Epidermal melanocyte (primary cell): ENCODE results near the gene KRT12.
A peak's percentile ranks its signal among the peaks of the same experiment; 100 is the strongest.

ENCODE experiments used
- DNase-seq: peaks from one replicate; pipeline ENCODE4 v3.0.0; 2011; ENCODE audit warnings: low spot score; ENCODE audit not compliant: insufficient read length

KRT12 gene

DNA sequence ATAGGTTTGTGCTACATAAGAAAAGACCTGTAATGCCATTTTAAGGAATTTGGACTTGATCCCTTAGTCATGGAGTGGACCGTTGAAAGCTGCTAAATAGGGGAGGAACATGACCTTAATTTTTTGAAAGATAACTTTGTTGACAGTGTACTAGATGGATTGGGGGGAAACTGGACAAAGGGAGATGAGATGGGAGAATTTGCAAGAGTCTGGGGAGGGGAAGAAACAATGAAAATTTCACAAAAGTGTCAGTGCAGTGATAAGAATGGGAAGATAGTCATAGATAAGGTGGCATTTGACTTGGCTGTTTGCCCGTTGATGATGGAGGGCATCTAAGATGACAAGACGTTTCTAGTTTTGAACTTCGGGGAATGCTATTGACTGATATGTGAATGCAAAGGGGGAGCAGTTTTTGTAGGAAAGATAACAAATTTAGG lies 22.3 kb downstream of the KRT12 start:
- no peak for DNase-seq

DNA sequence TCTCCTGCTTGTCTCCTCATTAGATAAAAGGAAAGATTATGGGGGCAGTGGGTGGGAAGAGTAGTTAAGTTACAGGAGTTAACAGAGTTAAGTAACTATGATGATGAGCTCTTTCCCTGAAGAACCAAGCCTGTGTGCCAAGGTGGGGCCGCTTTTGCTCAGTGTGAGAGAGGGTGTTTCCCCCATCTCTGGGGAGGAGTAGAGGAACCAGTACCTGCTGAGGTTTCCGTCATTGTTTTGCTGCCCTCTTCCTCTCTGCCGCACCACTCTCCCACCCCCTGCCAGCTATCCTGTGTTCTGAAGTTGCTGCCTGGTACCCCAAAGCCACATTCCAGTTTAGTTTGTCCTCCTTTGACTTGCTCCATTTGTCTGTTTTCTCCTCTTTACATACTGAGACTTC lies 23.8 kb downstream of the KRT12 start:
- DNase-seq = no peak

DNA sequence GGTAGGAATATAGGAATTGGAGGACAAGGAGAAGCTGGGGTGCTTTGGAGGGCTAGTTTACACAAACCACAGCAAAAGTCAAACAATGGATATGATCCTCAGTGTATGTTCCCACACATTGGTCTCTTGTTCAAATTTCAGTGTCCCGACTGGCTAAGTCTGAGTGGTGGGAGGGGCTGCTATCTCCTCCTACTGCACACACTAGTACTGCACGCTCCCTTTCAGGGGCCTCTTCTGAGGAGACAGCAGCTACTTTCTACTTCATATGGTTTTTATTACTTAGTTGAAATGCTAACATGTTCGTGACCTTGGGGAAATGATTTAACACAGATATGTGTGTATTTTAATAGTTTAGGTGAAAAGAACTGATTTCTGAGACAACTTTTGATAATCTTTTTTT lies 25.8 kb downstream of the KRT12 start:
- DNase-seq = no peak

DNA sequence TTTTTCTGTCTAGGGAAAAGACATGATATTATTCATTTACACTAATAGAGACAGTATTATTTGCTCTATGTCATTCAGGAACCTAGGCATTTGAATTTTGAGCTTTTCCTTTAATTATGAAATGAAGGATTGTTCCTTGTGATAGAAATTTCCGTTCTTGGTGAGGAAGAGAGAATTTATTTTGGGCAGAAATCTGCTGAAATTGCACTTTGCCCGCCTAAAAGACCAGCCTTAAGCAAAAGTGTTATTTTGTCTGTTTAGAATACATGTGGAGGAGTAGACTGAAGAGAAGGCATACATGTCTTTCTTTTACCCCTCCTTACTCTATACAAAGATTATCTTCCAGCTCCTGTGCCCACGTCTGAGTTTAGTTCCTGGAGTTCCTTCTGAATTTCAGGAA lies 27.8 kb downstream of the KRT12 start:
- no peak for DNase-seq

DNA sequence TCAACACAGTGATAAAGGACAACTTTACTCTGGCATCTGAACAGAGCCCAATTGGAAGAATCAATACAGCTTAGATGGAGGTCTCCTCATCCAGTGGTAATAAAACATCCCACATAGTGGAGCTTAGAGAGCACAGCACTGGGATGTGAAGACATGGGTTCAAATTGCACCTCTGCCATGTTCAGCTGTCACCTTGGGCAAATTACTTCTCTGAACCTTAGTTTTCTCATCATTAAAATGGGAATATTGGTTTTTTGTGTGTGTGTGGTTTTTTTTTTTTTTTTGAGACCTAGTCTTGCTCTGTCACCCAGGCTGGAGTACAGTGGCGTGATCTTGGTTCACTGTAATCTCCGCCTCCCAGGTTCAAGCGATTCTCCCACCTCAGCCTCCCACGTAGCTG lies 31.0 kb downstream of the KRT12 start:
- no peak for DNase-seq

DNA sequence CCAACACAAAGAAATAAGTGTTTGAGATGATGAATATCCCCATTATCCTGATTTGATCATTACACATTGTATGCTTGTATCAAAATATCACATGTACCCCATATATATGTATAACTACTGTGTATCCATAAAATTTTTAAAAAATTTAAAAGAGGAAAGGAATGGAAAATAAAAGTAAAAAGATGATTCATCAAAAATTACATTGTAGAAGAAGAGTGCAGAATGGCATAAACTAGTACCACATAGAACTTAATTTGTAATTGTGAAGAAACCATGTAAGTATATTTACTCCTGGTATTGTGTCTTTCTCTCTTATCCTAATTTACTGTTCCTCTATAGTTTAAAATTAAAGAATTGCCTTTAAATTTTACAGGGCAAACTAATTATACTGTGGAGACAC lies 33.1 kb downstream of the KRT12 start:
- no peak for DNase-seq

DNA sequence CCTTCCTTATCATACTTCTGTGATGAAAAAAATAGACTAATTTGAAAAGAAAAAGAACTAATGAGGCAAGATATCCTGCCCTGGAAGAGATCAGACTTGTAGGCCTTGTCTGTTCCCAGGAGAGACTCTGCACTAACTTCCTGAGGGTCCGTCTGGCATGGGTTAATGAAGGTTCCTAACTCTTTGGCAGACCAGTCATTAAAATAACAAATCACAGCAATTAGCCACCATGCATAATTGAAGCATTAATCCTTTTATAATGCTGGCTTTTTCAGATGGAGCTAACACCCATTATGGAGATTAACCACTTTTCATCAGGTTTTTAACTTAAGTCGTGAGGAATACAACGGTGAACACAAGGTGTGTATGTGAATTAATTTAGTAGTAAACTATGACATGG lies 34.2 kb downstream of the KRT12 start:
- no peak for DNase-seq

DNA sequence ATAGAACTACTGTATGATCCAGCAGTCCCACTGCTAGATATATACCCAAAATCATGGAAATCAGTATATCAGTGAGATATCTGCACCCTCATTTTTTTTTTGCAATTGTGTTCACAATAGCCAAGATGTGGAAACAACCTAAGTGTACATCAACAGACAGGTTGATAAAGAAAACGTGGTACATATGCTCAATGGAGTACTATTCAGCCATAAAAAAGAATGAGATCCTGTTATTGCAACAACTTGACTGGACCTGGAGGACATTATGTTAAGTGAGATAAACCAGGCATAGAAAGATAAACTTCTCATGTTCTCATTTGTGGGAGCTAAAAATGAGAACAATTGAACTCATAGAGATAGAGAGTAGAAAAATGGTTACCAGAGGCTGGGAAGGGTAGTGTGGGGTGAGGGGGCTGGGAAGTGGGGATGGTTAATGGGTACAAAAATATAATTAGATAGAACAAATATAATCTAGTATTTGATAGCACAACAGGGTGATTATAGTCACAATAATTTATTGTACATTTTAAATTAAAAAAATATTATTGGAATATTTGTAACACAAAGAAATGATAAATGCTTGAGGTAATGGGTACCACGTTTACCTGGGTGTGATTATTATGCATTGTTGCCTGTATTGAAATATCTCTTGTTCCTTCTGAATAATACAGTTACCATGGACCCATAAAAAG lies 36.8 kb downstream of the KRT12 start:
- no peak for DNase-seq

DNA sequence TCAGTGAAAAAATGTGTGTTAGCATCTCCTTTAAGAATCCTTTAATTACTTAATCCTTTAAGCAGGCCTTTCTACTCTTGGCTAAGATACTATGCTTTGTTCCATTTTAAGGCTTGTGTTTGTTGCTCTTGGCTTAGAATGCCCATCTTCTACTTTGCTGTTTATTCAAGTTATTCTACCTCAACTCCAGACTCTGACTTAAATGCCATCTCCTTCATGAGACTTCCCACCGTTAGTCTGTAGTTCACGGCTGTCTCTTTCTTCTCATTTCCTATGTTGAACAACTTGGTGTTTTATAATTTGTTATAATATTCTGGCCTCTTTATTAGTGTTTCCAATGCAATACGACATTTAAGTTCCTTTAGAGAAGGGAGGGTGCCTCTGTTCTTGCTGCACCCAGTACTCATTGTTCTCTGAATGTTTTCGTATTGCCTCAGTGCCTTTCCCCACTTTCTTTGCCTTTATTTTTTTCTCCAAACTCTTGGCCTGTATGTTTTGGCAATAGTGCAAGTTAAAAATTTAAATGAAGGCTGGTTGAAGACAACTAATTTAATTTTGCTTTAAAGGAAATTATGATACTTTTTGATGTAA lies 38.5 kb downstream of the KRT12 start:
- no peak for DNase-seq

DNA sequence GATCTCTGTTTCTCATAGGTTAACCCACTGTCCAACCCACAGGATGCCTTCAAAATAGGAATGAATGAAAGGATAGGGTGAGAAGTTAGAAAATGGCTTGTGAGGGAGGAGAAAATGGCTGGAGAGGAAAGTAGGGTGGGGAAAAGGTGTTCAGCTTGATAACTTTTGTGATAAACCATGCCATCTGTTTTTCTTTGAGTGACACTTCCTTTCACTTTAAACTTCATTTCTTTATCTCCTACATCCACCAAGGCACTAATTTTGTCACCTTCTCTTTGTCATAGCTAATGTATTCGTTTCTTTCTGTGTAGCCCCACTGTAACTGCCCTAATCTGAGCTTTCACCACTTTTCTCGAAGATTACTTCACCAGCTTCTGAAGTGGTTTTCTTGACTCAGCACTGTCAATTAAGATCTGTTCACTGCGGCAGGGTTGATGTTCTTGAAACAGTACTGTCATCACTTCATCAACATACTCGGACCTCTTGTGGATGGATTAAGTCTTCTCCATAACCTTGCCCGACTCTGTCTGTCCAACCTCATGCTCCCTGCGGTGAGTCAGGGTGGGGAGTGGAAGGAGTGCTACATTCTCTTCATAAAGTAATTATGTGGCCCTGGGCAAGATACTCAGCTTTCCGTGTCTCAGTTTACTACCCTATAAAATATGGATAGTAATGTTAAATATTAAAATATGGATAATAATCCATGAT lies 39.1 kb downstream of the KRT12 start:
- no peak for DNase-seq

DNA sequence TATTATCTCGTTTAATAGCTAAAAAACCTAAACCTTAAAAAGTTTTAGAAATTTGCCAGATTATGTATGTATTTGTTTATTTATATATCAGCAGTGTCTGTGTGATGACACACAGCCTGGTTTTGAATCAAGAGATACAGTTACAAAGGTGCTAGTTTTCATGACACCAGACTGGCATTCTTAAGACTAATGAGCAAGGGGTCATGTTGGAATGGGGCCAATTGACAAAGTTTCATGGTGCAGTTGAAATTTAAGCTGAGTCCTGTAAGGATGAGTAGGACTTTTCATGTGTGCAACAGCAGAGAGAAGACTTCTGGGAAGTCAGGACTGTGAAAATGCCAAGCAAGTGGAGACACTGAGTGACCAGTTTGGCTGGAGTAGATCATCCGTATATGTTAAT lies 41.4 kb downstream of the KRT12 start:
- no peak for DNase-seq

DNA sequence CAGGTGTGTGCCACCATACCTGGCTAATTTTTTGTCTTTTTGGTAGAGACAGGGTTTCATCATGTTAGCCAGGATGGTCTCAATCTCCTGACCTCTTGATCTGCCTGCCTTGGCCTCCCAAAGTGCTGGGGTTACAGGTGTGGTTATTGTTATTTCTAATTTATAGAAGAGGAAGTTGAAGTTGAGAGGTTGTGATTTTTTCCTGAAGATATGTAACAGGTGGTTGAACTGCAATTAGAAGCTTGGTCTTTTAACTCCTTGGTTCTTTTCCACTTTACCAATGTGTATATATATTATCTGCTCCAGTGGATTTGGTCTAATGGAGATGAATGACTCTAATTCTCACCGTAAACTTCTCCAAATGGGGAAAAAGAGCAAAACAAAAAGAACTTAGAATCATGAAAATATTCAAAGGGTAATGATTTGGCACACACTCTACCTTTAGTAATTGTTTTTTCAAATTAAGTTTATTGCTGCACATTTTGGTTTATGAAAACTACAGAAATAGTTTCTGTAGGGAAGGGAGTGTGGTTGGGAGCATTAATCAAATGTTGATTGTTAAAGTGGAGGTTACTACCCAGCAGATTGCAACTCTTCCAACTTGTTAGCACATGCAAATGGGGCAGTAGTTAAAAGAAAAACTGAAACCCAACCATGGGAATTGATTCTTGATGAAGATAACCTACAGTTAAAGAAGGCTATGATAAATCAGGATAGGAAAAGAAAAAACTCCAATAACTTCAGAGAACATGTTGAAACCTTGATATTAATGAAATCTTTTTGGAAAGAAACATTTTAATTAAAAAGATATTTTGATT lies 42.8 kb downstream of the KRT12 start:
- no peak for DNase-seq

DNA sequence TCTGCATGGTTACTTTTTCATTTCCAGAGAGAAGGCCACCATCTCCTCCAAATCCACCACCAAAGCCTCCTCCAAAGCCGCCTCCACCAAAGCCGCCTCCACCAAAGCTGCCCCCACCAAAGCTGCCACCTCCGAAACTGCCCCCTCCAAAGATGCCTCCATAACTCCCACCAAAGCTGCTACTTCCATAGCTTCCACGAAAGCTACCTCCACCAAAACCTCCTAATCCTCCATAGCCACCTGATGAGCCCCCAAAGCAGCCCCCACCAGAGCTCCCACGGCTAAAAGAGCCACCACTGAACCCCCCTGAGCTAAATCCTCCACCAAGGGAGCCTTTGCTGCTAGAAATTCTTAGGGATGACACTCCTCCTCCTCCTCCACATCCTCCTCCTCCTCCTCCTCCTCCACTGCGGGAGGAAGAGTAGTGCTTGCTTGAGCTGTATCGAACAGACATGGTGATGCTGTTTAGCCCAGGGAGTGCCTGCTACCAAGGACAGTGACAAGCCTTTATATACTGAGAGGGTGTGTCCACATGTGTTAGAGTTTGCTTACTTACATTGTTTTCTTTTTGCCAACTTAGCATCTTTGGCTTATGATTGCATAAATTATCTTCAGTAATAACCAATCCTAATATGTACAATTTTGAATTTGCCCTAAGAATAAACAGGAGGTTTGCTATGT lies 44.8 kb downstream of the KRT12 start, which contains the start of gene KRT10:
Gene KRT10 (minus strand): TSS at position 483 of the 681 bp plus-strand sequence. CDS start 29 bp downstream, at position 454.
- no peak for DNase-seq

DNA sequence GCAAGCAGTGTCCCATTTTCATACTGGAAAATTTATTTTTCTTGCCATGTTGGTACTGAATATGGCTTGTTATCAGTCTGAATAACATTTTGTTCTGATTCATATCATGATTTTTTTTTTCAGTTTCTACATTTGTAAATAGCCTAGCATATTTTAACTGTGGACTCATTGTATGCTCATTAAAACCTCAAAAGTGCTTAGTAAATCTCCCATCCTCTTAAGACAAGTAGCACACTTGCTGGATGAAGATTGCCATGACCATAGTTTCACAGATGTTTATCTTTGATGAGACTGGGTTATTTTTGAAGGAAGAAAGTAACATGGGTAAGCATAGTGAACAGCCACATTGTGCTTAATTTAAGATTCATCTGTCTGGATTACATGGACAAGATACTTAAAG lies 45.5 kb downstream of the KRT12 start:
- no peak for DNase-seq

DNA sequence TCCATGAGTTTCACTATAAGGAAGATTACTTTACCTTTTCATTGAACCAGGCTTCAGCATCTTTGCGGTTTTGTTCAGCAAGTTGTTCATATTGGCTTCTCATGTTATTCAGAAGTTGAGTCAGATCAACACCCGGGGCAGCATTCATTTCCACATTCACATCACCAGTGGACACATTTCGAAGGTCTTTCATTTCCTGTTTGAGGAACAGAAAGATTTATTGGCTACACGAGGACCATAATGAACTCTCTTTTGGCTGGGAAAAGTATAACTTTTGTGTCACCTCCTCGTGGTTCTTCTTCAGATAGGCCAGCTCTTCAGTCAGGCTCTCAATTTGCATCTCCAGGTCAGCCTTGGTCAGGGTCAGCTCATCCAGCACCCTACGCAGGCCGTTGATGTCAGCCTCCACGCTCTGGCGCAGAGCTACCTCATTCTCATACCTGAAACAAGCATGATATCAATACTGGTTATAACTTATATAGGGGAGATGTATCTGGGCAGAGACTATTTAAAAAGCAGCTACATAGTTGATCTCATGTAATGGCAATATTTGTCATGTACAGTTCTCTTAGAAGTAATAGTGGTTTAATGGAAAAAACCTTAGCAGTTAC lies 46.7 kb downstream of the KRT12 start:
- no peak for DNase-seq

DNA sequence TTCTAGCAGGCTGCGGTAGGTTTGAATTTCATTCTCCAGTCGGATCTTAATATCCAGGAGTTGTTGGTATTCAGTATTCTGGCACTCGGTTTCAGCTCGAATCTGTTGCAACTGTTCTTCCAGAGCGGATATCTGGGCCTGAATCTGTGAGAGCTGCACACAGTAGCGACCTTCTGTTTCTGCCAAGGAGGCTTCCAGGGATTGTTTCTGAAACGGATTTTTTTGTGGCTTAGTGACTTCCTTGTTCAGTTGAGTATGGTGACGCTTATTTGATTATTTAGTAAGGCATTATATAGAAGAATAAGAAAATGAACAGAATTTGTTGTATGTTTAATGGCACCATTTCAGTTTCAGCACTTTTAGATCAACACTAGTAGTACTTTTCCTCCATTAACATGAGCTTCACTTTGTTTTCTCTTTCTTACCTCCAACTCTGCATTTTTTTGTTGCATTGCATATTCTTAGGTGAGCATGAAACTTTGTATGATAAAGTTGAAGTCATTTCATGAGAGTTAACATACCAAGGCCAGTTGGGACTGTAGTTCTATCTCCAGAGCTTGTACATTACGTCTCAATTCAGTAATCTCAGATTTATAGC lies 47.4 kb downstream of the KRT12 start:
- DNase-seq = no peak

DNA sequence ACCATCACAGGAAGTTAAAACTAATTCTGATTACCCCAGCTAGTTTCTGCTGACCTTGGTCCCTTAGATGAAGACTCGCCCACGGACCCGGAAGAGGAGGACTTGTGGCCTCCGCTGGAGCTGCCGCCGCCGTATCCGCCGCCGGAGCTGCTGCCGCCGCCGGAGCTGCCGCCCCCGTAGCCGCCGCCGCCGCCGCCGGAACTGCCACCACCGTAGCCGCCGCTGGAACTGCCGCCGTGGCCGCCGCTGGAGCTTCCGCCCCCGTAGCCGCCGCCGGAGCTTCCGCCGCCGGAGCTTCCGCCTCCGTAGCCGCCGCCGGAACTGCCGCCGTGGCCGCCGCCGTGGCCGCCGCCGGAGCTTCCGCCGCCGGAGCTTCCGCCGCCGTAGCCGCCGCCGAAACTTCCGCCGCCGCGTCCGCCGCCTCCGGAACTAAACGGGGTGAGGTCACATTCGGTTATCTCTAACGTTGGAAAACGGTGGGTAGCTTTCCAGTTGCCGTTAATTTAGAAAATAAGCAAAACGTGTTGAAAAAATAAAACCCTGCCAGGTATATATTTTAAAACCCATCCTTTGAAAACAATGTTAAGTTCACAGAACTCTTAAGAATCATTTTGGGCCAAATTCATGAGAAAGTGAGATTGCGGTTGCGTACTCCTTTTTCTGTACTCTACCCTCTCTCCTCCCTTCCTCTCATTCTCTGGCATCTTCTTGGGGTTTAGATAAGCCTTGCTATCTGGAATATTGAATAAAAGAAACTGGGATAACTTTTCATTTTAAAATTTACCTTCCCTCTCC lies 48.1 kb downstream of the KRT12 start:
- DNase-seq = peak; percentile 71

DNA sequence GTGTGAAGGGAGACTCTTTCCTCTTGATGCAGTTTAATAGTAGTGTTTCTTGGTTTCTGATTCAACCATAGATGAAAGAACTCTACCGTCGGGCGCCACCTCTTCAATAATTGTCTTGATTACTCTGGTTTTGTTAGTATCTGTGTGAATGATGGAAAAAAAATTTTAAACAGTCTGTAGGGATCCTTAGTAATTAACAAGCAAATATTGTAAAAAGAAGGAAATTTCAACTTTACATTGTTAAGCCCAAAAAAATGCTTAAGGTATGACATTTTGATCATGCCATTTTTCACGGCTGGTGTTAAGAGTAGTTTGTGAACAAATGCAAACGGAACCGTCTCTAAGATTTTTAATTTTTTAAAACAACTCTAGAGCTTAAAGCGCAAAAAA lies 48.7 kb downstream of the KRT12 start:
- no peak for DNase-seq

DNA sequence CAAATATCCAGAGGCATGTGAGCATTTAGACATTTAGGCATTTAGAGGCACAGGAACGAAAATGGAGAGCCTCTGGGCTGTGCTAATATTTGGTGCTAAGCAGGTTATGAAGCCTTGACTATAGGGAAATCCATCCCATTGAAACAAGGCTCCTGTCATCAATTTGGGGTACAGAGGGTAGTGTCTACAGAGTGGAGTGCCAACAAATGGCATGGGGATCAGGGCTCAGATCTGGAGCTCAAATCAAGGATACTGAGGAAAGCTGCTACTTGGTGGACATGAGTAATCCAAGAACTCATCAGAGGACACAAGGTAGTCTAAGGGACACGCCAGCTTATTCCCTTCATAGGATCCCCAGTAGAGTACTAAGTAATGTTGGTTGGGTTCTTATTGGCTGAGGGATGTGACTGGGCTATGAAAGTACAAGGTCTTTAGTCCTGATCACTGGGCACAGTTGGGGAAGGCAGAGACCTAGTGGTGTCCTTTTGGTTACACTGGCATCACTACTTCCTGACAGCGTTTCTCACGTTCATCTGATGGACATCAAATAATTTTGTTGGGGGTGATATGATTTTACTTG lies 49.8 kb downstream of the KRT12 start:
- DNase-seq = no peak
